ENCODE results near the gene RAB9A. TPM values are rescaled to one million over a fixed set of nuclear protein-coding genes. Genes with fewer than 3 reads are reported as not detected.

The RAB9A gene
- total and polyA plus RNA-seq, 2 of the 8 experiments (the other 6 are each of a cell fraction or from before 2014, with no cell fraction given), result 21.8 to 34.0 TPM

- TF ChIP-seq CHD7 (IDR thresholded peaks at IDR 0.05; ENCODE audit: insufficient replicate concordance, low read length) (no peak), KDM4A (IDR thresholded peaks at IDR 0.05; ENCODE audit: low read depth, low read length, severe bottlenecking) (no peak), SIX5 (IDR thresholded peaks at IDR 0.05; ENCODE audit: low read depth, low read length) (no peak), CBX5 (IDR thresholded peaks at IDR 0.05; ENCODE audit: low read depth, low read length) (no peak), POU5F1 (IDR thresholded peaks at IDR 0.05; ENCODE audit: low read depth, low read length) (no peak), ZNF274 (IDR thresholded peaks at IDR 0.05; ENCODE audit: borderline replicate concordance, extremely low read depth, low read length) (no peak), BRCA1 (IDR thresholded peaks at IDR 0.05; ENCODE audit: low read depth, low read length) (no peak), RNF2 (IDR thresholded peaks at IDR 0.05; ENCODE audit: borderline replicate concordance, low read depth, low read length, missing control alignments, poor library complexity, severe bottlenecking) (no peak), USF2 (IDR thresholded peaks at IDR 0.05; ENCODE audit: low read length) (no peak)
Measured at GRCh38 chrX:13655674-13656073, 33.3 kb upstream of the RAB9A start (continued).

All from H1 (cell line).